Activated CD8-positive, alpha-beta memory T cell treated with anti-CD3 and anti-CD28 coated beads for 4 hours (primary cell): ENCODE measurements around the gene HMGN2.
A peak's percentile ranks its signal among the peaks of the same experiment; 100 is the strongest.

ENCODE experiments used
- DNase-seq, 2 donors: peaks; one replicate each; pipeline ENCODE4 v3.0.0-alpha.2; 2020; ENCODE audit warnings: low read depth in 2 of 2

Gene HMGN2

GRCh38 chr1:26472320-26472900, at the start of gene HMGN2:
TSS of gene HMGN2 (plus strand) at chr1:26472440. CDS start at chr1:26472613, 173 bp downstream.
- DNase-seq, result peak; percentile 69 to 83

- DNase-seq, result no peak
Measured at GRCh38 chr1:26429721-26430120, 42.5 kb upstream of the HMGN2 start.

- DNase-seq, result peak; percentile 95 to 98
Measured at GRCh38 chr1:26431979-26432695, 40.1 kb upstream of the HMGN2 start, which contains the start of gene DHDDS. TSS of gene DHDDS (plus strand) at chr1:26432321. CDS start at chr1:26432946, 625 bp downstream.

GRCh38 chr1:26432793-26433192, 39.4 kb upstream of the HMGN2 start:
- no peak for DNase-seq

- DNase-seq, result no peak
Measured at GRCh38 chr1:26434161-26434752, 38.0 kb upstream of the HMGN2 start.

- DNase-seq, result no peak
Measured at GRCh38 chr1:26438041-26438440, 34.2 kb upstream of the HMGN2 start.

- no peak for DNase-seq
Measured at GRCh38 chr1:26440259-26440658, 32.0 kb upstream of the HMGN2 start.

GRCh38 chr1:26449868-26450267, 22.4 kb upstream of the HMGN2 start:
- no peak for DNase-seq

GRCh38 chr1:26450908-26451307, 21.3 kb upstream of the HMGN2 start:
- DNase-seq, result no peak

- no peak for DNase-seq
Measured at GRCh38 chr1:26452459-26453183, 19.6 kb upstream of the HMGN2 start.

GRCh38 chr1:26459148-26459547, 13.1 kb upstream of the HMGN2 start:
- no peak for DNase-seq

GRCh38 chr1:26459573-26460031, 12.6 kb upstream of the HMGN2 start:
- DNase-seq, result no peak

GRCh38 chr1:26468911-26469310, 3.3 kb upstream of the HMGN2 start:
- DNase-seq, result no peak

- no peak for DNase-seq
Measured at GRCh38 chr1:26469558-26469957, 2.7 kb upstream of the HMGN2 start.

- no peak for DNase-seq
Measured at GRCh38 chr1:26470878-26471497, 1.3 kb upstream of the HMGN2 start.

- no peak for DNase-seq
Measured at GRCh38 chr1:26471498-26472319, 531 bp upstream of the HMGN2 start.

- DNase-seq, result peak; percentile 92 to 93
Measured at GRCh38 chr1:26472901-26473845, 933 bp downstream of the HMGN2 start.

- DNase-seq, result no peak
Measured at GRCh38 chr1:26474818-26475217, 2.6 kb downstream of the HMGN2 start.

GRCh38 chr1:26475989-26476388, 3.7 kb downstream of the HMGN2 start:
- no peak for DNase-seq

GRCh38 chr1:26476958-26477357, 4.7 kb downstream of the HMGN2 start:
- no peak for DNase-seq
